Sigmoid colon (tissue), 7 donors: ENCODE results near the gene SMOC2. TPM values are rescaled to one million over a fixed set of nuclear protein-coding genes. Genes with fewer than 3 reads are reported as not detected.

Source experiments
- DNase-seq: peaks from one replicate; pipeline ENCODE4 v3.0.0-alpha.2; 2019
- H3K27ac ChIP-seq, 4 donors: fragments of 200-600 bp; sonication (generic); one replicate each; pipeline ENCODE4 v1.5.1; 2016 to 2019; ENCODE audit warnings: mild to moderate bottlenecking in 1 of 4
- H3K27me3 ChIP-seq, 3 donors: fragments of 200-600 bp; sonication (generic); one replicate each; pipeline ENCODE4 v1.5.1; 2019; ENCODE audit warnings: mild to moderate bottlenecking in 1 of 3
- H3K36me3 ChIP-seq, 4 donors: fragments of 200-600 bp; sonication (generic); one replicate each; pipeline ENCODE4 v1.5.1; 2016 to 2019
- H3K4me1 ChIP-seq, 4 donors: fragments of 200-600 bp; sonication (generic); one replicate each; pipeline ENCODE4 v1.5.1; 2017 to 2019
- H3K4me3 ChIP-seq, 4 donors: fragments of 200-600 bp; sonication (generic); one replicate each; pipeline ENCODE4 v1.5.1; 2017 to 2019; ENCODE audit warnings: mild to moderate bottlenecking in 2 of 4, moderate library complexity in 1 of 4
- H3K9me3 ChIP-seq, 4 donors: fragments of 200-600 bp in 3 of 4; sonication (generic) in 3 of 4; one replicate each; pipeline versions ENCODE4 v1.5.1 to v1.6.1; 2013 to 2019
- EP300 ChIP-seq, 4 donors: sonication (generic); formaldehyde crosslinking; IDR thresholded peaks; one replicate each; pipeline ENCODE4 v1.6.1; 2017; ENCODE audit warnings: antibody characterized with exemption in 4 of 4
- POLR2A ChIP-seq, 2 donors: fragments of 450-650 bp; IDR thresholded peaks; one replicate each; pipeline ENCODE4 v1.6.1; 2016; ENCODE audit warnings: antibody characterized with exemption in 2 of 2, mild to moderate bottlenecking in 2 of 2, moderate library complexity in 2 of 2
- POLR2AphosphoS5 ChIP-seq, 4 donors: sonication (generic); formaldehyde crosslinking; IDR thresholded peaks; one replicate each; pipeline ENCODE4 v1.6.1; 2017; ENCODE audit warnings: antibody characterized with exemption in 4 of 4
- WGBS, 2 donors: extraction: QIAGEN DNeasy Blood & Tissue Kit; methylation state at CpG; one replicate each; pipeline ENCODE4 v1.1.7; 2013; 5-methylcytosine and 5-hydroxymethylcytosine counted together
- intact Hi-C: fragments of 100-400 bp; cut with DNase I; formaldehyde crosslinking; loops from one replicate; pipeline ENCODE4 v1.15.1; 2023
- polyA plus RNA-seq, 3 donors: library from polyadenylated mRNA; stranded (reverse); fragments of 200-250 nt; gene quantifications; one replicate each; pipeline ENCODE4 v1.2.3, GENCODE V29; 2013
- total RNA-seq, 4 donors: library from RNA; depleted of rRNA; stranded (reverse); fragments of >200 nt; gene quantifications; one replicate each; pipeline ENCODE4 v1.1.0, GENCODE V29; 2016
- TF ChIP-seq, protein P1 (sequence below), 4 experiments: fragments of 450-650 bp in 3 of 4; fragments of 200-600 bp in 1 of 4; IDR thresholded peaks; one replicate each; pipeline ENCODE4 v1.5.1; 2016 to 2019; ENCODE audit warnings: antibody characterized with exemption in 4 of 4, mild to moderate bottlenecking in 3 of 4, moderate library complexity in 2 of 4
- donor health status: healthy with polysubstance abuse.
- donor health status: Bipolar disorder and iron deficiency.
- donor health status: healthy.

SMOC2 gene
- total and polyA plus RNA-seq, 7 donors: 4.2 to 130 (median 33.5) TPM

DNA sequence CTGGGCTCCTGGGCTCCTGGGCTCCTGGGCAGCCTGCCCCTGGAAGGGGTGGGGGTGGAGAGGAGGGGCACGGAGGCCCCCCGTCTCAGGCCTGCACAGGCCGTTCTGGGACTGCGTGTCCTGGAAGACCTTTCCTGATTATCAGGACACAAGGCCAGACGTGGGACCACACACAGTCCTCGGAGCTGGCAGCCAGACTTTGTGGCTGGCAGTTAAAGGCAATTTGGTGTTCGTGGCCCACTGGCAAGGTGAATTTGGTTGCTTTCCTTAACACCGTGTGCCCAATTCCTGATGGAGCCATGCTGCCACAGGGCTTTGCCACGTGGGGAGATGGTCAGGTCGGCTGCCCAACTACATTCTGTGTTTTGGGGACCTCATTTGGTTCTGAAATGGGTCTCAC is 113.5 kb downstream of the SMOC2 start:
- DNase-seq: no peak
- no peaks in the 10 kb centered on the region for H3K9me3 ChIP-seq
- peaks cover 0 to 7% (median 0%) of the 10 kb centered on the region in 4 donors for H3K4me1 ChIP-seq
- H3K27me3 ChIP-seq: no peaks in the 10 kb centered on the region
- H3K4me3 ChIP-seq: no peak overlapping the region
- 79 to 84% methylated on average over 10 of the region's 10 CpGs for WGBS, 2 donors
- TF ChIP-seq POLR2AphosphoS5 (IDR thresholded peaks at IDR 0.05): no peak
- TF ChIP-seq, protein P1, sequence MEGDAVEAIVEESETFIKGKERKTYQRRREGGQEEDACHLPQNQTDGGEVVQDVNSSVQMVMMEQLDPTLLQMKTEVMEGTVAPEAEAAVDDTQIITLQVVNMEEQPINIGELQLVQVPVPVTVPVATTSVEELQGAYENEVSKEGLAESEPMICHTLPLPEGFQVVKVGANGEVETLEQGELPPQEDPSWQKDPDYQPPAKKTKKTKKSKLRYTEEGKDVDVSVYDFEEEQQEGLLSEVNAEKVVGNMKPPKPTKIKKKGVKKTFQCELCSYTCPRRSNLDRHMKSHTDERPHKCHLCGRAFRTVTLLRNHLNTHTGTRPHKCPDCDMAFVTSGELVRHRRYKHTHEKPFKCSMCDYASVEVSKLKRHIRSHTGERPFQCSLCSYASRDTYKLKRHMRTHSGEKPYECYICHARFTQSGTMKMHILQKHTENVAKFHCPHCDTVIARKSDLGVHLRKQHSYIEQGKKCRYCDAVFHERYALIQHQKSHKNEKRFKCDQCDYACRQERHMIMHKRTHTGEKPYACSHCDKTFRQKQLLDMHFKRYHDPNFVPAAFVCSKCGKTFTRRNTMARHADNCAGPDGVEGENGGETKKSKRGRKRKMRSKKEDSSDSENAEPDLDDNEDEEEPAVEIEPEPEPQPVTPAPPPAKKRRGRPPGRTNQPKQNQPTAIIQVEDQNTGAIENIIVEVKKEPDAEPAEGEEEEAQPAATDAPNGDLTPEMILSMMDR (IDR thresholded peaks at IDR 0.05): no peak
- no peak for TF ChIP-seq POLR2A (IDR thresholded peaks at IDR 0.05)
- TF ChIP-seq EP300 (IDR thresholded peaks at IDR 0.05): no peak
- no peak overlapping the region for H3K27ac ChIP-seq
- intact Hi-C loops: no loop called here
- no peaks in the 10 kb centered on the region for H3K36me3 ChIP-seq

GRCh38 chr6:168554898-168555617 is 114.1 kb downstream of the SMOC2 start:
- no peak for TF ChIP-seq POLR2AphosphoS5 (IDR thresholded peaks at IDR 0.05)
- TF ChIP-seq, protein P1 (IDR thresholded peaks at IDR 0.05): no peak
- TF ChIP-seq POLR2A (IDR thresholded peaks at IDR 0.05): no peak
- no peak for TF ChIP-seq EP300 (IDR thresholded peaks at IDR 0.05)
- Histone ChIP-seq H3K4me3 (no peak overlapping the region), H3K4me1 (peaks cover 0 to 7% (median 0%) of the 10 kb centered on the region in 4 donors), H3K36me3 (no peaks in the 10 kb centered on the region), H3K9me3 (no peaks in the 10 kb centered on the region), H3K27me3 (no peaks in the 10 kb centered on the region), H3K27ac (no peak overlapping the region)
- 90 to 92% methylated on average over 33 of the region's 33 CpGs for WGBS, 2 donors
- intact Hi-C loops: no loop called here
- no peak for DNase-seq

- peaks cover 0 to 7% (median 0%) of the 10 kb centered on the region in 4 donors for H3K4me1 ChIP-seq
- intact Hi-C loops: no loop called here
- no peaks in the 10 kb centered on the region for H3K36me3 ChIP-seq
- H3K27me3 ChIP-seq: no peaks in the 10 kb centered on the region
- DNase-seq: no peak
- no peak overlapping the region for H3K4me3 ChIP-seq
- no peak for TF ChIP-seq POLR2AphosphoS5 (IDR thresholded peaks at IDR 0.05)
- TF ChIP-seq, protein P1 (IDR thresholded peaks at IDR 0.05): no peak
- no peak for TF ChIP-seq POLR2A (IDR thresholded peaks at IDR 0.05)
- TF ChIP-seq EP300 (IDR thresholded peaks at IDR 0.05): no peak
- no peak overlapping the region for H3K27ac ChIP-seq
- 90 to 94% methylated on average over 41 of the region's 41 CpGs for WGBS, 2 donors
- H3K9me3 ChIP-seq: no peaks in the 10 kb centered on the region
Observed at GRCh38 chr6:168555618-168556273, 114.8 kb downstream of the SMOC2 start.

DNA sequence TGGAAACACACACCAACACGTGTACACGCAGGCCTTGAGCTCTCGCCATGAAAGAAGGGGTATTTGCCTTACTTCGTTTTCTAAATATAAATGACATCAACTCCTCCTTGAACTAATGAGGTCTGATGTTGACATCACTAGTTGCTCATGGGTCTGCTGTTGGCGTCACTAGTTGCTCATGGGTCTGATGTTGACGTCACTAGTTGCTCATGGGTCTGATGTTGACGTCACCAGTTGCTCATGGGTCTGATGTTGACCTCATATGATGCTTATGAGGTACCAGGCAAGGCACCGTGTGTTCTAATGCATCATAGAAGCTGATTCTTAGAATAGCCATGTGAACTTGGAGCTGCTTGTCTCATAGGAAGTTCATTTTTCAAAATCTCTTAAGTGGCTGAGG is 116.5 kb downstream of the SMOC2 start:
- WGBS, 2 donors: 92% methylated on average over 8 of the region's 8 CpGs
- H3K27ac ChIP-seq: no peak overlapping the region

More for the DNA sequence above, 116.5 kb downstream of the SMOC2 start:
- Histone ChIP-seq H3K4me1 (peaks cover 0 to 7% (median 0%) of the 10 kb centered on the region in 4 donors), H3K27me3 (no peaks in the 10 kb centered on the region), H3K4me3 (no peak overlapping the region), H3K9me3 (no peaks in the 10 kb centered on the region), H3K36me3 (no peaks in the 10 kb centered on the region)
- TF ChIP-seq, protein P1 (IDR thresholded peaks at IDR 0.05): no peak
- TF ChIP-seq POLR2AphosphoS5 (IDR thresholded peaks at IDR 0.05): no peak
- TF ChIP-seq POLR2A (IDR thresholded peaks at IDR 0.05): no peak
- no peak for TF ChIP-seq EP300 (IDR thresholded peaks at IDR 0.05)
- DNase-seq: no peak
- intact Hi-C loops: no loop called here
